ENCODE measurements around the gene CERS6.

The CERS6 gene

DNA sequence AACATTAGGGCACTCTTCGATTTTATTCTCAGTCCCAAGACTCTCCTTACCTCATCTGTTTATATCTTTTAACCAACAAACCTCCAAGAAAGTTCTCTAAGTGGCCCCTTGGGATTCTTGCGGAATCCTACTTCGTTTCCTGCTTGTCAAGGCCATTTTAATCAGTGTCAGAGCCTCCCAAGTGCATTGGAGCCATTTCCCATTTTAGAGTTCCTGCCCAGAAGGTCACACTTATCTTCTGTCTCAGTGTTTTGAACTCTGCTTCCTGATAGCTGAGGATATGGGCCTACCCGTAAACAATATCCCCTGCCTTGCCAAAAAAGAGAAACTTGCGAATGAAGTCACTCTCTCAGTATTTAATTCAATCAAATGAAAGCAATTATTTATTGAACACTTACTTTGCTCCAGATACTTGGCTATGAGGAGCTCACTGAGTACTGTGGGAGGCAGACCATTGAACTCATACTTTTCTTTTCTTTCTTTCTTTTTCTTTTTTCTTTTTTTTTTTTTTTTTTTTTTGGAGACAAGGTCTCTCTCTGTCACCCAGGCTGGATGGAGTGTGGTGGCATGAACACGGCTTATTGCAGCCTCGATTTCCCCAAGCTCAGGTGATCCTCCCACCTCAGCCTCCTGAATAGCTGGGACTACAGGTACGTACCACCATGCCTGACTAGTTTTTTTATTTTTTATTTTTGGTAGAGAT lies 340.7 kb downstream of the CERS6 start:
- TF ChIP-seq FOXM1 (IDR thresholded peaks at IDR 0.05; ENCODE audit: borderline replicate concordance) (no peak), L3MBTL2 (conservative IDR thresholded peaks at IDR 0.05) (no peak), ELF4 (IDR thresholded peaks at IDR 0.05) (no peak), SUZ12 (IDR thresholded peaks at IDR 0.05) (no peak), SP1 (IDR thresholded peaks at IDR 0.05) (no peak), FOXK2 (IDR thresholded peaks at IDR 0.05) (no peak), ARNT (IDR thresholded peaks at IDR 0.05) (no peak), NFRKB (IDR thresholded peaks at IDR 0.05) (no peak), TARDBP (IDR thresholded peaks at IDR 0.05) (no peak), BHLHE40 (IDR thresholded peaks at IDR 0.05; ENCODE audit: borderline replicate concordance) (no peak), FOXA1 (IDR thresholded peaks at IDR 0.05) (no peak)
- TF ChIP-seq, protein P1, sequence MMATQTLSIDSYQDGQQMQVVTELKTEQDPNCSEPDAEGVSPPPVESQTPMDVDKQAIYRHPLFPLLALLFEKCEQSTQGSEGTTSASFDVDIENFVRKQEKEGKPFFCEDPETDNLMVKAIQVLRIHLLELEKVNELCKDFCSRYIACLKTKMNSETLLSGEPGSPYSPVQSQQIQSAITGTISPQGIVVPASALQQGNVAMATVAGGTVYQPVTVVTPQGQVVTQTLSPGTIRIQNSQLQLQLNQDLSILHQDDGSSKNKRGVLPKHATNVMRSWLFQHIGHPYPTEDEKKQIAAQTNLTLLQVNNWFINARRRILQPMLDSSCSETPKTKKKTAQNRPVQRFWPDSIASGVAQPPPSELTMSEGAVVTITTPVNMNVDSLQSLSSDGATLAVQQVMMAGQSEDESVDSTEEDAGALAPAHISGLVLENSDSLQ (IDR thresholded peaks at IDR 0.05): no peak
- ChIA-PET POLR2A (no interaction called here), CTCF (interaction anchor here (0.6 to 0.9 kb wide), 2 partner anchors 8 to 42 kb away, joined by 4 to 6 read pairs; no protein-coding TSS in a partner anchor)
- DNase-seq (ENCODE audit: extremely low spot score): no peak

DNA sequence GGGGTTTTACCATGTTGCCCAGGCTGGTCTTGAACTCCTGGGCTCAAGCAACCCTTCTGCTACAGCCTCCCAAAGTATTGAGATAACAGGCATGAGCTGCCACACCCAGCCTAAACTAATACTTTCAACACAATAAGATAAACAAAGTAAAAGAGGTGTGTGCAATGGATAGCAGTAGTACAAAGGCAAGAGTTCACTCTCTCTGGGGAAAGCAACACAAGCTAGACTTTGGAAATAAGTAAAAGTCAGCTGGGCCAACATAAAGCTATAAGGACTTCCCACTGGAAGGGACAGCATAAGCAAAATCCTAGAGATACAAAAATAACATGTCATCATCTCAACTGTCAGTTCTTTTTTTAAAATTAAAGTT lies 341.2 kb downstream of the CERS6 start:
- DNase-seq (ENCODE audit: extremely low spot score): no peak
- TF ChIP-seq NFRKB (IDR thresholded peaks at IDR 0.05): no peak
- TF ChIP-seq SP1 (IDR thresholded peaks at IDR 0.05): no peak
- TF ChIP-seq, protein P1 (IDR thresholded peaks at IDR 0.05): no peak
- CTCF ChIA-PET: interaction anchor here (0.6 to 0.9 kb wide), 2 partner anchors 8 to 41 kb away, joined by 4 to 6 read pairs; no protein-coding TSS in a partner anchor
- POLR2A ChIA-PET: no interaction called here

DNA sequence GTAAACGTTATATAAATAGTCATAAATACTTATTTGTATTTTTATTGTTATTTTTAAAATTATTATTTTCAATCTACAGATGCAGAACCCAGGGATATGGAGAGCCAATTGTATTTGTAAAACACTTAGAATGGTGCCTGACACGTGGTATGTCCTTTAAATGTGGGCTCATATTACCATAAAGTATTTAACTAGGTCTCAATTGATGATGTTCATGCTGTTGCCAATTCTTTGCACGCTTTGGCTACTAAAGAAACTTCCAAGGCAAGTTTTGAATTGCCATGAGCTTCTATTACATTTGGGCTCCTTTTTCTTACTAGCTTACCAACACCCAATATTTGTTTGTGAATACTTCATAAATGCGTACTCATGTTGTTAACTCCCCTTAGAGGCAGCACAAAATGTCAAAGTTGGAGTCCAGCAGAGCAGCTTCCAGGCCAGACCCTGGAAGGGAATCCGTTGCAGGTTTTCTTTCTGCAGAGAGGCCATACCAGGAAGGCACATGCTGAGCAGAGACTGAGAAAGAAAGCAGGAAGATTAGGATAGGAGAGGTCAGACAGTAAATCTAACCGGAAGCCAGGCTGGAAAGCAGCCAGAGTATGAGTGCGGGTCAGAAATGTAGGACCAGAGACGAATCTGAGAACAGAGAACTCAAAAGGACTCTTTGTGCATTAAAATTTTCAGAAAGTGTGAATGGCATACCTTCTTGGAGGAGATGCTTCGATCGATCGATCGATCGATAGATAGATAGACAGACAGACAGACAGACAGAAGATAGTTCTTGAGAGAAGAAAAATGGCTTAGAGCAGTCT lies 342.2 kb downstream of the CERS6 start:
- TF ChIP-seq NFRKB (IDR thresholded peaks at IDR 0.05): no peak
- no peak for TF ChIP-seq SP1 (IDR thresholded peaks at IDR 0.05)
- no peak for TF ChIP-seq TARDBP (IDR thresholded peaks at IDR 0.05)
- TF ChIP-seq ARNT (IDR thresholded peaks at IDR 0.05): no peak
- no peak for TF ChIP-seq FOXK2 (IDR thresholded peaks at IDR 0.05)
- no peak for TF ChIP-seq SUZ12 (IDR thresholded peaks at IDR 0.05)
- DNase-seq (ENCODE audit: extremely low spot score): no peak
- ChIA-PET POLR2A (no interaction called here), CTCF (no interaction called here)

DNA sequence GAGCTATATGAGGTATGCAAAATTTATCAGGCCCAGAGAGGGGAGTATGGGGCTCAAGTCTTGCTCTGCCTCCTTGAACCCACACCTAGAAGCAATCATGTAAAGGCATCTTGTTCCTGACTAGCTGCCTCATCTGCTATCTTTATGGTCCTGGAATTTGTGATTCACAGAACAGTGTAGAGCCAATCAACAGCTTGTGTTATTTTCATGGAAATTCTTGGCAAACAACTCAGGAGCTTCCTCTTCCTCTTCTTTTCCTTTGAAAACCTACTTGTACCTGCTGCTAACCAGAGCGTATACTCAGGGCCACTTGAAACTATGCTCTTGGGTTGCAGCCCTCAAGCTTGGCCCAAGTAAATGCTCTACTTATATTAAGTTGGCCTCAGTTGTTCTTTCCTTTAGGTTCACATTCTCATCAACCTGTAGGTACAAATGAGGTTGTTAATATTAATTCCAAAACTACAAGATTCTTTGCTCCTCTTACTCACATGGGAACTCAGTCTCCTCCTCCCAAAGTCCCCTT lies 342.9 kb downstream of the CERS6 start:
- DNase-seq (ENCODE audit: extremely low spot score): no peak
- TF ChIP-seq SUZ12 (IDR thresholded peaks at IDR 0.05) (no peak), FOXA1 (IDR thresholded peaks at IDR 0.05) (no peak), FOXK2 (IDR thresholded peaks at IDR 0.05) (no peak), TARDBP (IDR thresholded peaks at IDR 0.05) (no peak), HDGF (IDR thresholded peaks at IDR 0.05; ENCODE audit: borderline replicate concordance) (no peak), FOXM1 (IDR thresholded peaks at IDR 0.05; ENCODE audit: borderline replicate concordance) (no peak), LEF1 (IDR thresholded peaks at IDR 0.05; ENCODE audit: borderline replicate concordance) (no peak), ELF4 (IDR thresholded peaks at IDR 0.05) (no peak), BHLHE40 (IDR thresholded peaks at IDR 0.05; ENCODE audit: borderline replicate concordance) (no peak), NFRKB (IDR thresholded peaks at IDR 0.05) (no peak), ZNF384 (IDR thresholded peaks at IDR 0.05) (no peak), L3MBTL2 (conservative IDR thresholded peaks at IDR 0.05) (no peak), SP1 (IDR thresholded peaks at IDR 0.05) (no peak), CTBP1 (IDR thresholded peaks at IDR 0.05; ENCODE audit: borderline replicate concordance) (no peak), ARNT (IDR thresholded peaks at IDR 0.05) (no peak)
- TF ChIP-seq, protein P1 (IDR thresholded peaks at IDR 0.05): no peak
- CTCF ChIA-PET: no interaction called here
- POLR2A ChIA-PET: no interaction called here

DNA sequence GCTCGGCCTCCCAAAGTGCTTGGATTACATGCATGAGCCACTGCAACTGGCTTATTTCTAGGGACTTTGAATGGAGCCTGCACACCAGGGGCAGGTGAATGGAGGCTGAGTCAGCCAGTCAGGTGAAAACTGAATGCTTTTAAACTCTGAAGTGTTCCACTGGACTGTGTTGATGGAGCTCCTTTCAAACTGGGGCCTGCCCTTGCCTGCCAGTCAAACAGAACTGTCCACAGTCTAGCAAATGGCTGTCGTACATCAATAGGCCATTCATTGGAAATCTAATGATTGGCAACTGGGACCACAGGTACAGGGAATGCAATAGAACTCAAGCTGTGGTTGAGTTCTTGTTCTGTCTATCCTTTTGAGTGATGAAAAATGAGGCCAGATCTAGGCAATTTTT lies 345.4 kb downstream of the CERS6 start:
- TF ChIP-seq, protein P1 (IDR thresholded peaks at IDR 0.05): no peak
- TF ChIP-seq TARDBP (IDR thresholded peaks at IDR 0.05) (no peak), ZNF384 (IDR thresholded peaks at IDR 0.05) (no peak), FOXK2 (IDR thresholded peaks at IDR 0.05) (no peak), BHLHE40 (IDR thresholded peaks at IDR 0.05; ENCODE audit: borderline replicate concordance) (no peak), L3MBTL2 (conservative IDR thresholded peaks at IDR 0.05) (no peak), FOXM1 (IDR thresholded peaks at IDR 0.05; ENCODE audit: borderline replicate concordance) (no peak), SP1 (IDR thresholded peaks at IDR 0.05) (no peak), SUZ12 (IDR thresholded peaks at IDR 0.05) (no peak), HDGF (IDR thresholded peaks at IDR 0.05; ENCODE audit: borderline replicate concordance) (no peak), ARNT (IDR thresholded peaks at IDR 0.05) (no peak), LEF1 (IDR thresholded peaks at IDR 0.05; ENCODE audit: borderline replicate concordance) (no peak), ELF4 (IDR thresholded peaks at IDR 0.05) (no peak), NFRKB (IDR thresholded peaks at IDR 0.05) (no peak), CTBP1 (IDR thresholded peaks at IDR 0.05; ENCODE audit: borderline replicate concordance) (no peak), FOXA1 (IDR thresholded peaks at IDR 0.05) (no peak)
- DNase-seq (ENCODE audit: extremely low spot score): no peak
- ChIA-PET CTCF (no interaction called here), POLR2A (no interaction called here)

All from HEK293T (cell line).